Mucosa of gallbladder (tissue), 1 donor: ENCODE data around the gene RGS3. TPM values are rescaled to one million over a fixed set of nuclear protein-coding genes. Genes with fewer than 3 reads are reported as not detected.

ENCODE experiments used
- DNase-seq: peaks from one replicate; pipeline ENCODE4 v3.0.0-alpha.2; 2020; ENCODE audit warnings: low spot score
- total RNA-seq: library from RNA; stranded (reverse); gene quantifications from one replicate; pipeline ENCODE4 v1.2.1, GENCODE V29; 2021
- donor health status: DM: no; HTN: no; CAD: no.

The RGS3 gene
- total RNA-seq, 1 donor from 2014 or later = 142 TPM

- DNase-seq = no peak
Observed at GRCh38 chr9:113529336-113530009, 65.9 kb downstream of the RGS3 start.

- no peak for DNase-seq
Observed at GRCh38 chr9:113530022-113530635, 66.6 kb downstream of the RGS3 start.

GRCh38 chr9:113530942-113531341 is 67.4 kb downstream of the RGS3 start:
- no peak for DNase-seq

GRCh38 chr9:113531919-113532808 is 68.6 kb downstream of the RGS3 start:
- no peak for DNase-seq

- DNase-seq = no peak
Observed at GRCh38 chr9:113532809-113533190, 69.3 kb downstream of the RGS3 start.

- no peak for DNase-seq
Observed at GRCh38 chr9:113533335-113534225, 70.1 kb downstream of the RGS3 start.

GRCh38 chr9:113535756-113536155 is 72.2 kb downstream of the RGS3 start:
- no peak for DNase-seq

GRCh38 chr9:113536166-113536482 is 72.6 kb downstream of the RGS3 start:
- no peak for DNase-seq

- peak; percentile 58 for DNase-seq
Observed at GRCh38 chr9:113536483-113537228, 73.1 kb downstream of the RGS3 start.

- no peak for DNase-seq
Observed at GRCh38 chr9:113537229-113537810, 73.8 kb downstream of the RGS3 start.

- DNase-seq = no peak
Observed at GRCh38 chr9:113538131-113538530, 74.6 kb downstream of the RGS3 start.

- DNase-seq = no peak
Observed at GRCh38 chr9:113538701-113539430, 75.3 kb downstream of the RGS3 start.

GRCh38 chr9:113540466-113540865 is 76.9 kb downstream of the RGS3 start:
- DNase-seq = no peak

- DNase-seq = peak; percentile 82
Observed at GRCh38 chr9:113541019-113541900, 77.7 kb downstream of the RGS3 start.

- DNase-seq = no peak
Observed at GRCh38 chr9:113542006-113542405, 78.5 kb downstream of the RGS3 start.

- no peak for DNase-seq
Observed at GRCh38 chr9:113542741-113543140, 79.2 kb downstream of the RGS3 start.

- DNase-seq = no peak
Observed at GRCh38 chr9:113543296-113543981, 79.9 kb downstream of the RGS3 start.

GRCh38 chr9:113543982-113544303 is 80.4 kb downstream of the RGS3 start:
- no peak for DNase-seq

GRCh38 chr9:113545068-113545467 is 81.5 kb downstream of the RGS3 start:
- DNase-seq = no peak
